Tibial nerve (tissue), 4 donors: ENCODE results near the gene MBD5. TPM values are rescaled to one million over a fixed set of nuclear protein-coding genes. Genes with fewer than 3 reads are reported as not detected.

Experiments
- DNase-seq, 2 donors: peaks; one replicate each; pipeline ENCODE4 v3.0.0-alpha.2; 2019; ENCODE audit warnings: low spot score in 2 of 2
- H3K27ac ChIP-seq, 4 donors: fragments of 200-600 bp; sonication (generic) in 3 of 4; one replicate each; pipeline ENCODE4 v1.5.1; 2017 to 2019; ENCODE audit warnings: mild to moderate bottlenecking in 1 of 4
- H3K27me3 ChIP-seq, 2 donors: fragments of 200-600 bp; sonication (generic) in 1 of 2; one replicate each; pipeline versions ENCODE4 v1.5.1 to v1.6.0; 2017 to 2019
- H3K36me3 ChIP-seq, 3 donors: fragments of 200-600 bp; sonication (generic); one replicate each; pipeline ENCODE4 v1.5.1; 2018 to 2019
- H3K4me1 ChIP-seq, 4 donors: fragments of 200-600 bp; sonication (generic) in 3 of 4; one replicate each; pipeline ENCODE4 v1.5.1; 2017 to 2019
- H3K4me3 ChIP-seq, 4 donors: fragments of 200-600 bp; sonication (generic) in 3 of 4; one replicate each; pipeline ENCODE4 v1.5.1; 2017 to 2019; ENCODE audit warnings: mild to moderate bottlenecking in 1 of 4, moderate library complexity in 1 of 4
- H3K9me3 ChIP-seq, 4 donors: fragments of 200-600 bp; sonication (generic) in 3 of 4; one replicate each; pipeline ENCODE4 v1.5.1; 2017 to 2019
- EP300 ChIP-seq, 2 donors: sonication (generic); formaldehyde crosslinking; IDR thresholded peaks; one replicate each; pipeline ENCODE4 v1.6.1; 2017; ENCODE audit warnings: antibody characterized with exemption in 2 of 2, mild to moderate bottlenecking in 1 of 2
- POLR2A ChIP-seq, 2 donors: fragments of 450-650 bp; IDR thresholded peaks; one replicate each; pipeline ENCODE4 v1.6.1; 2017; ENCODE audit warnings: antibody characterized with exemption in 2 of 2, mild to moderate bottlenecking in 2 of 2, moderate library complexity in 2 of 2
- WGBS, 2 donors: methylation state at CpG; one replicate each; pipeline ENCODE4 v1.1.5; 2018; 5-methylcytosine and 5-hydroxymethylcytosine counted together
- total RNA-seq, 4 donors: library from RNA; depleted of rRNA; stranded (reverse); fragments of >200 nt; gene quantifications; one replicate each; pipeline ENCODE4 v1.1.0, GENCODE V29; 2016
- TF ChIP-seq, protein P1 (sequence below), 5 experiments: fragments of 200-600 bp in 3 of 5; fragments of 450-650 bp in 2 of 5; sonication (generic) in 3 of 5; IDR thresholded peaks; one replicate each; pipeline ENCODE4 v1.5.1; 2016 to 2019; ENCODE audit warnings: antibody characterized with exemption in 5 of 5, mild to moderate bottlenecking in 3 of 5, moderate library complexity in 2 of 5

The MBD5 gene
- total RNA-seq, 4 donors from 2014 or later: 28.5 to 46.5 (median 40.9) TPM

DNA sequence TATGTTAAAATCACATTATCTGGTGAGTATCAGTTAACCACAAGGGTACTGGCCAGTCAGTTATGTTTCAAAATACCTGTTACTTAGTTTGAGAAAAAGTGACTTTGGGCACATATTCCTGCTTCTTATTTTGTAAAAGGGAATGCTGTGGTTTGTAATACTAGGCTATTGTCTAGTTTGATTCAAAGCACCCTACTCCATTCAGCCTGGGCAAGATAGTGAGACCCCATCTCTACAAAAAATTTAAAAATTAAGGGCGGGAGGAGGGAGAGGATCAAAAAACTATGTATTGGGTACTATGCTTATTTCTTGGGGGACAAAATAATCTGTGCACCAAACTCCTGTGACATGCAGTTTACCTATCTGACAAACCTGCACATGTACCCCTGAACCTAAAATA, 18.9 kb downstream of the MBD5 start:
- TF ChIP-seq, protein P1, sequence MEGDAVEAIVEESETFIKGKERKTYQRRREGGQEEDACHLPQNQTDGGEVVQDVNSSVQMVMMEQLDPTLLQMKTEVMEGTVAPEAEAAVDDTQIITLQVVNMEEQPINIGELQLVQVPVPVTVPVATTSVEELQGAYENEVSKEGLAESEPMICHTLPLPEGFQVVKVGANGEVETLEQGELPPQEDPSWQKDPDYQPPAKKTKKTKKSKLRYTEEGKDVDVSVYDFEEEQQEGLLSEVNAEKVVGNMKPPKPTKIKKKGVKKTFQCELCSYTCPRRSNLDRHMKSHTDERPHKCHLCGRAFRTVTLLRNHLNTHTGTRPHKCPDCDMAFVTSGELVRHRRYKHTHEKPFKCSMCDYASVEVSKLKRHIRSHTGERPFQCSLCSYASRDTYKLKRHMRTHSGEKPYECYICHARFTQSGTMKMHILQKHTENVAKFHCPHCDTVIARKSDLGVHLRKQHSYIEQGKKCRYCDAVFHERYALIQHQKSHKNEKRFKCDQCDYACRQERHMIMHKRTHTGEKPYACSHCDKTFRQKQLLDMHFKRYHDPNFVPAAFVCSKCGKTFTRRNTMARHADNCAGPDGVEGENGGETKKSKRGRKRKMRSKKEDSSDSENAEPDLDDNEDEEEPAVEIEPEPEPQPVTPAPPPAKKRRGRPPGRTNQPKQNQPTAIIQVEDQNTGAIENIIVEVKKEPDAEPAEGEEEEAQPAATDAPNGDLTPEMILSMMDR (IDR thresholded peaks at IDR 0.05): no peak
- TF ChIP-seq POLR2A (IDR thresholded peaks at IDR 0.05): no peak
- no peak for TF ChIP-seq EP300 (IDR thresholded peaks at IDR 0.05)
- H3K4me3 ChIP-seq: no peak overlapping the region
- WGBS, 2 donors: 95 to 97% methylated on average over 1 of the region's 1 CpG
- no peaks in the 10 kb centered on the region for H3K27me3 ChIP-seq
- DNase-seq: no peak
- no peaks in the 10 kb centered on the region for H3K9me3 ChIP-seq
- peaks cover 0 to 13% (median 0%) of the 10 kb centered on the region in 4 donors for H3K4me1 ChIP-seq
- no peaks in the 10 kb centered on the region for H3K36me3 ChIP-seq
- no peak overlapping the region for H3K27ac ChIP-seq

DNA sequence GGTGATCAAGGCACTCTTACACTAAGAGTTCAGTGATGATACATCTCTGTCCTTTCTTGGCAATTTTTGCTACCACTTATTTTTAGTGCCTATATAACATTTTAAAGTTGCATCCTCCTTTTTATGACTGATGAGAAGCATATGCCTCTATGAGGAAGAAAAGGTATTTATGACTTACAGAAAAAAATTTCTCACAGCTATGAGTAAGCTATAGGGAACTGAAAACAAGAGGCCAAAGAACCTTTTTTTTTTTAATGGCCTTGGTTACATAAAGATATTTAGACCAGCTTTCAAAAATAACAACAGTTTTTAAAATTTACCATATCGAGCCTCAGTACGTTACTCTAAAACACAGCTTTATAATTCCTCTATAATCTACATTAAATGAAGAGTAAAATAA, 21.3 kb downstream of the MBD5 start:
- WGBS, 2 donors: 83 to 97% methylated on average over 2 of the region's 2 CpGs
- Histone ChIP-seq H3K27me3 (no peaks in the 10 kb centered on the region), H3K4me1 (peaks cover 0 to 10% (median 0%) of the 10 kb centered on the region in 4 donors), H3K36me3 (no peaks in the 10 kb centered on the region), H3K4me3 (no peak overlapping the region), H3K27ac (no peak overlapping the region), H3K9me3 (no peaks in the 10 kb centered on the region)
- TF ChIP-seq, protein P1 (IDR thresholded peaks at IDR 0.05): no peak
- TF ChIP-seq EP300 (IDR thresholded peaks at IDR 0.05): no peak
- no peak for TF ChIP-seq POLR2A (IDR thresholded peaks at IDR 0.05)
- no peak for DNase-seq

DNA sequence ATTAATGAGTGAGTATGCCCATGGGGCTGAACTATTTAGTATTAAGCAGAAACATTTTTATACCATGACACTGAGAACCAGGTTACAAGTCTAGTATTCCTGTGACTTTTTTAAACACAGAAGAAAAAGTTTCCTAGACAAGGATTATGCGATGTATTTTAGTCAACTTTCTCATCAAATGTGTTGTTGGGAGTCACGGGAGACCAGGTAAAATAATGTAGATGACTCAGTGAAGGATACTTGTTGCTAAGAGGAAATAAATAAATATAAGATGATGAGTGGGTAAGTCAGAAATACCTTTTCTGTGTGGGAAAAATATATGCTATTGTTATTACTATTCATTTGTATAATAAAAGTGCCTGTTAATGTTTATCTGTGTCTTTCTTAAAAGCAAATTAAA, 23.4 kb downstream of the MBD5 start:
- no peak overlapping the region for H3K4me3 ChIP-seq
- no peaks in the 10 kb centered on the region for H3K4me1 ChIP-seq
- WGBS, 2 donors: 95 to 100% methylated on average over 2 of the region's 2 CpGs
- H3K36me3 ChIP-seq: no peaks in the 10 kb centered on the region
- no peaks in the 10 kb centered on the region for H3K9me3 ChIP-seq
- TF ChIP-seq EP300 (IDR thresholded peaks at IDR 0.05): no peak
- TF ChIP-seq, protein P1 (IDR thresholded peaks at IDR 0.05): no peak
- DNase-seq: no peak
- no peak overlapping the region for H3K27ac ChIP-seq
- no peaks in the 10 kb centered on the region for H3K27me3 ChIP-seq

DNA sequence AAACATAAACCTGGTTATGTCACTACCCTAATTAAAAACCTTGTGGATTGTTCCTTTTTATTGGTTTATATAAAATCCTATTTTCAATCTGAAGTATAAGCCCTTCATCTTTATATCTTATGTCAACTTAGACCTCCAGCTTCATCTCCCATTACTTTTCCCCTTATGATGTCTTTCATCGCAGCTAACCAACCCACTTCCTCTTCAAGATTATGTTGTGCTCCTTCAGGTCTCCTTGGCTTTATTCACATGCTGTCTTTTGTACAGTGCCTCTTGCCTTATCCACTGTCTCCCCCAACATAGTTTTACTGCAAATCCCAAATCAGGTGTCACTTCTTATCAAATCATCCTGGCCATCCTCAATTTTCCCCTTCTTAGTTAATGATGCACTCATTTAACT, 25.9 kb downstream of the MBD5 start:
- Histone ChIP-seq H3K27ac (no peak overlapping the region), H3K27me3 (no peaks in the 10 kb centered on the region), H3K9me3 (no peaks in the 10 kb centered on the region), H3K36me3 (no peaks in the 10 kb centered on the region), H3K4me1 (peaks cover 0 to 5% (median 0%) of the 10 kb centered on the region in 4 donors), H3K4me3 (no peak overlapping the region)
- TF ChIP-seq, protein P1 (IDR thresholded peaks at IDR 0.05): no peak
- TF ChIP-seq POLR2A (IDR thresholded peaks at IDR 0.05): no peak
- TF ChIP-seq EP300 (IDR thresholded peaks at IDR 0.05): no peak
- DNase-seq: no peak
- WGBS, 2 donors: 86 to 97% methylated on average over 1 of the region's 1 CpG

DNA sequence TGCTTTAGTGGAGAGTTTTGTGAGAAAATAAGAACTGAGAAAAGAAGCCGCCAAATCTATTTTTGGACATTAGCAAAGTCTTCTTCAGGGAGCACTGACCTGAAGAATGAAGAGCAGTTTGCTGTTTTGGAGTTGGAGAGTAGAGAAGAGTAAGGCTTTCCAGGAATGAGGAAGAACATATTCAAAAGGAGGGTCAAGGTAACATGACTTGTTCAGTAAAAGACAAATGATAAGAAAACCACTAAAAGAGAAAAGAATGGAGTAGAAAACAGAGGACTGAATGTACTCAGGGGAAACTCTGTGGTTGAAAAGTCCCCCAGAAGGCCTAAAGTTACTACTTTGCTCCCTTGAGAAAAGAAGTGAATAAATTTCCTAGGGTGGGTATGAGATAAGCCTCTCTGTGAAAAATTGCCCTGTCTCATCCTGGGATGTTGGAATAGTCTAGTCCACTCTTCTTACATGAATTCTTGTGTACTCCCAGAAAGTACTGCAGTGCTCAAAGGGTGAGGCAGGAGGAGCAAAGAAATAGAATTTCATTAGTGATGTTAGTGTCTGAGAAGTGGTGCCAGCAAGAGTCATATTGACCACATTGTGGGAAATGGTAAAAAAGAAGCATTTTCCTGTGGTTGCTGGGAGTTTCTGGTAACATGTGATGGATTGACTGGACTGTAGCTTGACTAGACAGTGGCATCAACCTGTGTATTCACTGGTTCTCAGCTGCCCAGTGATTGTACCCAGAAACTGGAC, 27.8 kb downstream of the MBD5 start:
- H3K36me3 ChIP-seq: peaks cover 0 to 2% (median 0%) of the 10 kb centered on the region in 3 donors
- no peak overlapping the region for H3K27ac ChIP-seq
- no peak for DNase-seq
- no peaks in the 10 kb centered on the region for H3K27me3 ChIP-seq
- TF ChIP-seq POLR2A (IDR thresholded peaks at IDR 0.05): no peak
- no peak for TF ChIP-seq EP300 (IDR thresholded peaks at IDR 0.05)
- TF ChIP-seq, protein P1 (IDR thresholded peaks at IDR 0.05): no peak
- 82 to 96% methylated on average over 1 of the region's 1 CpG for WGBS, 2 donors
- H3K4me3 ChIP-seq: no peak overlapping the region
- peaks cover 0 to 3% (median 0%) of the 10 kb centered on the region in 4 donors for H3K9me3 ChIP-seq
- peaks cover 0 to 5% (median 0%) of the 10 kb centered on the region in 4 donors for H3K4me1 ChIP-seq
